HEK293 (cell line): Measurements from ENCODE around the gene MICU2.

Experiments used
- FEZF1 ChIP-seq: fragments of 450-650 bp; formaldehyde crosslinking; IDR thresholded peaks from 2 replicates; pipeline ENCODE4 v1.5.1; 2016; ENCODE audit warnings: missing biosample characterization, missing genetic modification characterization
- KLF9 ChIP-seq: fragments of 450-650 bp; formaldehyde crosslinking; IDR thresholded peaks from 2 replicates; pipeline ENCODE4 v1.5.1; 2016; ENCODE audit warnings: missing biosample characterization, missing genetic modification characterization, low read depth
- ZBTB20 ChIP-seq: fragments of 450-650 bp; formaldehyde crosslinking; IDR thresholded peaks from 2 replicates; pipeline ENCODE4 v1.5.1; 2016; ENCODE audit warnings: missing biosample characterization, missing genetic modification characterization
- ZNF239 ChIP-seq: fragments of 450-650 bp; formaldehyde crosslinking; IDR thresholded peaks from 2 replicates; pipeline ENCODE4 v1.5.1; 2016; ENCODE audit warnings: missing biosample characterization, missing genetic modification characterization
- ZNF26 ChIP-seq: fragments of 450-650 bp; formaldehyde crosslinking; IDR thresholded peaks from 2 replicates; pipeline ENCODE4 v1.5.1; 2016; ENCODE audit warnings: missing biosample characterization, missing genetic modification characterization
- ZNF274 ChIP-seq, 2 experiments: fragments of 200-500 bp in 1 of 2; fragments of 450-650 bp in 1 of 2; sonication (Bioruptor generic) in 1 of 2; formaldehyde crosslinking in 1 of 2; IDR thresholded peaks; 2 replicates each; pipeline versions ENCODE4 v1.5.1 to v1.6.1; 2014 to 2016; ENCODE audit warnings: borderline replicate concordance in 1 of 2, inconsistent platforms in 1 of 2, low read length in 1 of 2, missing biosample characterization in 1 of 2, missing genetic modification characterization in 1 of 2
- ZNF398 ChIP-seq: fragments of 450-650 bp; formaldehyde crosslinking; IDR thresholded peaks from 2 replicates; pipeline ENCODE4 v1.5.1; 2017; ENCODE audit warnings: missing biosample characterization, missing genetic modification characterization
- ZNF416 ChIP-seq: fragments of 450-650 bp; formaldehyde crosslinking; IDR thresholded peaks from 2 replicates; pipeline ENCODE4 v1.5.1; 2016; ENCODE audit warnings: missing biosample characterization, missing genetic modification characterization
- ZNF530 ChIP-seq: fragments of 450-650 bp; formaldehyde crosslinking; IDR thresholded peaks from 2 replicates; pipeline ENCODE4 v1.5.1; 2016; ENCODE audit warnings: low read depth, missing biosample characterization, missing genetic modification characterization
- ZNF785 ChIP-seq: fragments of 450-650 bp; formaldehyde crosslinking; IDR thresholded peaks from 2 replicates; pipeline ENCODE4 v1.5.1; 2016; ENCODE audit warnings: missing biosample characterization, missing genetic modification characterization
- TF ChIP-seq, protein P1 (sequence below): fragments of 450-650 bp; formaldehyde crosslinking; IDR thresholded peaks from 2 replicates; pipeline ENCODE4 v1.5.1; 2016; ENCODE audit warnings: missing biosample characterization, missing genetic modification characterization
- TF ChIP-seq, protein P2 (sequence below): fragments of 450-650 bp; formaldehyde crosslinking; optimal IDR thresholded peaks from 2 replicates; pipeline ENCODE3; 2016; ENCODE audit warnings: missing biosample characterization, mild to moderate bottlenecking, missing genetic modification characterization
- TF ChIP-seq, protein P3 (sequence below): fragments of 450-650 bp; formaldehyde crosslinking; IDR thresholded peaks from 2 replicates; pipeline ENCODE4 v1.5.1; 2016; ENCODE audit warnings: missing biosample characterization, missing genetic modification characterization

- TF ChIP-seq ZBTB20 (tag by site-specific recombination): no peak
- TF ChIP-seq, protein P1, sequence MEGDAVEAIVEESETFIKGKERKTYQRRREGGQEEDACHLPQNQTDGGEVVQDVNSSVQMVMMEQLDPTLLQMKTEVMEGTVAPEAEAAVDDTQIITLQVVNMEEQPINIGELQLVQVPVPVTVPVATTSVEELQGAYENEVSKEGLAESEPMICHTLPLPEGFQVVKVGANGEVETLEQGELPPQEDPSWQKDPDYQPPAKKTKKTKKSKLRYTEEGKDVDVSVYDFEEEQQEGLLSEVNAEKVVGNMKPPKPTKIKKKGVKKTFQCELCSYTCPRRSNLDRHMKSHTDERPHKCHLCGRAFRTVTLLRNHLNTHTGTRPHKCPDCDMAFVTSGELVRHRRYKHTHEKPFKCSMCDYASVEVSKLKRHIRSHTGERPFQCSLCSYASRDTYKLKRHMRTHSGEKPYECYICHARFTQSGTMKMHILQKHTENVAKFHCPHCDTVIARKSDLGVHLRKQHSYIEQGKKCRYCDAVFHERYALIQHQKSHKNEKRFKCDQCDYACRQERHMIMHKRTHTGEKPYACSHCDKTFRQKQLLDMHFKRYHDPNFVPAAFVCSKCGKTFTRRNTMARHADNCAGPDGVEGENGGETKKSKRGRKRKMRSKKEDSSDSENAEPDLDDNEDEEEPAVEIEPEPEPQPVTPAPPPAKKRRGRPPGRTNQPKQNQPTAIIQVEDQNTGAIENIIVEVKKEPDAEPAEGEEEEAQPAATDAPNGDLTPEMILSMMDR: no peak
- no peak for TF ChIP-seq ZNF239 (tag by site-specific recombination)
- TF ChIP-seq, protein P2, sequence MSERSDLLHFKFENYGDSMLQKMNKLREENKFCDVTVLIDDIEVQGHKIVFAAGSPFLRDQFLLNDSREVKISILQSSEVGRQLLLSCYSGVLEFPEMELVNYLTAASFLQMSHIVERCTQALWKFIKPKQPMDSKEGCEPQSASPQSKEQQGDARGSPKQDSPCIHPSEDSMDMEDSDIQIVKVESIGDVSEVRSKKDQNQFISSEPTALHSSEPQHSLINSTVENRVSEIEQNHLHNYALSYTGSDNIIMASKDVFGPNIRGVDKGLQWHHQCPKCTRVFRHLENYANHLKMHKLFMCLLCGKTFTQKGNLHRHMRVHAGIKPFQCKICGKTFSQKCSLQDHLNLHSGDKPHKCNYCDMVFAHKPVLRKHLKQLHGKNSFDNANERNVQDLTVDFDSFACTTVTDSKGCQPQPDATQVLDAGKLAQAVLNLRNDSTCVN (tag by site-specific recombination): no peak
- no peak for TF ChIP-seq FEZF1 (tag by site-specific recombination)
- TF ChIP-seq ZNF26 (tag by site-specific recombination): no peak
- TF ChIP-seq, protein P3, sequence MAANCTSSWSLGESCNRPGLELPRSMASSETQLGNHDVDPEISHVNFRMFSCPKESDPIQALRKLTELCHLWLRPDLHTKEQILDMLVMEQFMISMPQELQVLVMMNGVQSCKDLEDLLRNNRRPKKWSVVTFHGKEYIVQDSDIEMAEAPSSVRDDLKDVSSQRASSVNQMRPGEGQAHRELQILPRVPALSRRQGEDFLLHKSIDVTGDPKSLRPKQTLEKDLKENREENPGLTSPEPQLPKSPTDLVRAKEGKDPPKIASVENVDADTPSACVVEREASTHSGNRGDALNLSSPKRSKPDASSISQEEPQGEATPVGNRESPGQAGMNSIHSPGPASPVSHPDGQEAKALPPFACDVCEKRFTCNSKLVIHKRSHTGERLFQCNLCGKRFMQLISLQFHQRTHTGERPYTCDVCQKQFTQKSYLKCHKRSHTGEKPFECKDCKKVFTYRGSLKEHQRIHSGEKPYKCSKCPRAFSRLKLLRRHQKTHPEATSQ (tag by site-specific recombination): no peak
- no peak for TF ChIP-seq ZNF530 (tag by site-specific recombination)
- no peak for TF ChIP-seq KLF9 (tag by site-specific recombination)
- no peak for TF ChIP-seq ZNF274 (IDR thresholded peaks at IDR 0.05; ENCODE audit: low read length)
- no peak for TF ChIP-seq ZNF274 (tag by site-specific recombination; IDR thresholded peaks at IDR 0.05; ENCODE audit: borderline replicate concordance)
- TF ChIP-seq ZNF398 (tag by site-specific recombination): no peak
- TF ChIP-seq ZNF785 (tag by site-specific recombination): no peak
- no peak for TF ChIP-seq ZNF416 (tag by site-specific recombination)
Measured at GRCh38 chr13:21584973-21585592, 18.9 kb downstream of the MICU2 start.
